ENCODE data around the gene ANKS3. TPM values are rescaled to one million over a fixed set of nuclear protein-coding genes. Genes with fewer than 3 reads are reported as not detected.

ANKS3 gene
- total RNA-seq, 1 donor from 2014 or later: 28.6 TPM

DNA sequence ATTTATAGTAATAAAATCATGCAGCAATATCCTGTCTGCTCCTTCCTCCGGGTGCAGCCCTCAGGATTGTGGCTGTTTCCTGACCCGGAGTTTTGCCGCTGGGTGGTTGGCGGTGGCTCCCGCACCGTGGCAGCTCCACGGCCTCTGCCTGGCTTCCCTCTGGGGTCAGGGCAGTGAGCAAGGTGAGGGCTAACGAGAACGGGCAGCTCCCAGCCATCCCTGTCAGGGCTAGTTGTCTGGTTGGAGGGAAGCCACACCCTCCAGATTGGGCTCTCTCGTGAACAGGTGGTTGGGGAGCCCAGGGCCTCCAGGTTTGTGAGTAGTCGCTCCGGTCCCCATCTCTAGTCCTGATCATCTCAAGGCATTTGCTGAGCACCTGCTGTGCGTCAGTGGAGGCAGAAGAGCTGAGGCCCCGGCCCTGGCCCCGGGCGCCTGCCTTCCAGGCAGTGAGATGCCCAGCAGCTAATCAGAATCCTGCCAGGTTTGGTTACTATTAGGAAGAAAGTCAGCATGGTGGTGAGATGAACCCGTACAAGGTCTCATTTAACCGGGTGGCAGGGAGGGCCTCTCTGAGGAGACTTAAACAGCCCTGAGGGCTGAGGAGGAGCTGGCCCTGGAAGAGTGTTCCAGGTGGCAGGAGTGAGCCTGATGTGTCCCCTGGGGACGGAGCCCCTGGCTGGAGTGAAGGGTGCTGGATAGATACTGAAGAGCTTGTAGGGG lies 43.0 kb downstream of the ANKS3 start:
- no peak for DNase-seq (ENCODE audit: low read depth)
- Histone ChIP-seq H3K27me3 (ENCODE audit: control insufficient read depth, insufficient read depth, low read length) (no peaks in the 10 kb centered on the region), H3K4me3 (ENCODE audit: low read depth, low read length) (no peak overlapping the region), H3K36me3 (ENCODE audit: control insufficient read depth, insufficient read depth, low read length) (peaks cover 3% of the 10 kb centered on the region)
- TF ChIP-seq, protein P1, sequence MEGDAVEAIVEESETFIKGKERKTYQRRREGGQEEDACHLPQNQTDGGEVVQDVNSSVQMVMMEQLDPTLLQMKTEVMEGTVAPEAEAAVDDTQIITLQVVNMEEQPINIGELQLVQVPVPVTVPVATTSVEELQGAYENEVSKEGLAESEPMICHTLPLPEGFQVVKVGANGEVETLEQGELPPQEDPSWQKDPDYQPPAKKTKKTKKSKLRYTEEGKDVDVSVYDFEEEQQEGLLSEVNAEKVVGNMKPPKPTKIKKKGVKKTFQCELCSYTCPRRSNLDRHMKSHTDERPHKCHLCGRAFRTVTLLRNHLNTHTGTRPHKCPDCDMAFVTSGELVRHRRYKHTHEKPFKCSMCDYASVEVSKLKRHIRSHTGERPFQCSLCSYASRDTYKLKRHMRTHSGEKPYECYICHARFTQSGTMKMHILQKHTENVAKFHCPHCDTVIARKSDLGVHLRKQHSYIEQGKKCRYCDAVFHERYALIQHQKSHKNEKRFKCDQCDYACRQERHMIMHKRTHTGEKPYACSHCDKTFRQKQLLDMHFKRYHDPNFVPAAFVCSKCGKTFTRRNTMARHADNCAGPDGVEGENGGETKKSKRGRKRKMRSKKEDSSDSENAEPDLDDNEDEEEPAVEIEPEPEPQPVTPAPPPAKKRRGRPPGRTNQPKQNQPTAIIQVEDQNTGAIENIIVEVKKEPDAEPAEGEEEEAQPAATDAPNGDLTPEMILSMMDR (IDR thresholded peaks at IDR 0.05; ENCODE audit: insufficient read depth, low read length, poor library complexity, severe bottlenecking): no peak

DNA sequence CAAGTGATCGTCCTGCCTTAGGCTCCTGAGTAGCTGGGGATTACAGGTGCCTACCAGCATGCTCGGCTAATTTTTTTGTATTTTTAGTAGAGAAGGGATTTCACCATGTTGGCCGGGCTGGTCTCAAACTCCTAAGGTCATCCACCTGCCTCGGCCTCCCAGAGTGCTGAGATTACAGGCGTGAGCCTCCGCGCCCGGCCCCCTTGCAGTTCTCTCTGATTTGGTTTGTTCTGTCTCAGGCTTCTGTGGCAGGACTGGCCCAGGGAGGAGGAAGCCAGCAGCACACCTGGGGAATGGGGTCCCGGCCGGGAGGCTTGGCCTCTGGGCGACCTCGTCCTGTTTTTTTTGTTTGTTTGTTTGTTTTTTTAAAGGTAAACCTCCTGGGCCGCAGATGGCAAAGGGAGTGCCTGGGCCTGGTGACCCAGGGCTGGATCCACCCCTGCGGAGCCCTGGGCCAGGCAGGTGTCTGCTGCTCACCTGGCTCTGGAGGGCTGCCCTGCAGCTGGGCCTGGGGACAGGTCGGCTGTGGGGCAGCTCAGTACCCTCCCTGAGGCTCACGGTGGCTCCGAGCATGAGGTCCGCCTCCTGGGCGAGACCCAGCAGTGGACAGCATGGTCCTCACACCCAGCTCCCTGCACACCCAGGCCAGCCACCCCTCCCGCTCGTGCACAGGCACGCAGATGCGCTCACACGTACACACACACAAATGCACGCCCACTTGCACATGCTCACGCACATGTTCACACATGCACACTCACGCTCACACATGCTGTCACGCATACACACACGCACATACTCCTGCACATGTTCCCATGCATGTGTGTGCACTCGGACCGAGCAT lies 44.0 kb downstream of the ANKS3 start:
- TF ChIP-seq, protein P1 (IDR thresholded peaks at IDR 0.05; ENCODE audit: insufficient read depth, low read length, poor library complexity, severe bottlenecking): no peak
- Histone ChIP-seq H3K4me3 (ENCODE audit: low read depth, low read length) (no peak overlapping the region), H3K27me3 (ENCODE audit: control insufficient read depth, insufficient read depth, low read length) (no peaks in the 10 kb centered on the region), H3K36me3 (ENCODE audit: control insufficient read depth, insufficient read depth, low read length) (peaks cover 6% of the 10 kb centered on the region)
- no peak for DNase-seq (ENCODE audit: low read depth)

DNA sequence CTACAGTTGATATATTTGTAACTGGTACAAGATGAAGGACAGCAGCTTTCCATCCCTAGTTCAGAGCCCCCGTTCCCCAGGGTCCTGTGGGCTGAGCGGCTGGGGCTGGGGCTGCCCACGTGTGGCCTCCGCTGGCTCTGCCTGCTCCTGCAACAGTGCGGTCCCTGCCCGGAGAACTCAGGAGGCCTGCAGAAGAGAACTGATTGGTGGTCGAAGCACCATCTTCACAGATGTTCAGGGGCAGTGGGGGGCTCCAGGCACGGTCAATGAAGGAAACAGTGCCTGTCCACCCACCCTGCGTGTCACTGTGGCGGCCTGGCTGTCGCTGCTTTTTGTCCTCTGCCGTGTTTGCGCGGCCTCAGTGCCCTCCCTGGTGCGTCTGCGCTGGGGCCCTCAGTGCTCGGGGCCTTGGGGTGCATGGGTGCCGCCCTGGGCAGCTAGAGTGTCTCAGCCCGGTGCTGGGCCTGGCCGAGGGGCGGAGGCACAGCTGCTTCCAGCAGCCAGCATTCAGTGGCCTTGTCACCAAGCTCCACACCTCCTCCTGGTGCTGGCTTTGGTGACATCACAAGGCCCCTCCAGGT lies 44.9 kb downstream of the ANKS3 start:
- Histone ChIP-seq H3K4me3 (ENCODE audit: low read depth, low read length) (no peak overlapping the region), H3K27me3 (ENCODE audit: control insufficient read depth, insufficient read depth, low read length) (no peaks in the 10 kb centered on the region), H3K36me3 (ENCODE audit: control insufficient read depth, insufficient read depth, low read length) (peaks cover 6% of the 10 kb centered on the region)
- no peak for DNase-seq (ENCODE audit: low read depth)
- TF ChIP-seq, protein P1 (IDR thresholded peaks at IDR 0.05; ENCODE audit: insufficient read depth, low read length, poor library complexity, severe bottlenecking): no peak

DNA sequence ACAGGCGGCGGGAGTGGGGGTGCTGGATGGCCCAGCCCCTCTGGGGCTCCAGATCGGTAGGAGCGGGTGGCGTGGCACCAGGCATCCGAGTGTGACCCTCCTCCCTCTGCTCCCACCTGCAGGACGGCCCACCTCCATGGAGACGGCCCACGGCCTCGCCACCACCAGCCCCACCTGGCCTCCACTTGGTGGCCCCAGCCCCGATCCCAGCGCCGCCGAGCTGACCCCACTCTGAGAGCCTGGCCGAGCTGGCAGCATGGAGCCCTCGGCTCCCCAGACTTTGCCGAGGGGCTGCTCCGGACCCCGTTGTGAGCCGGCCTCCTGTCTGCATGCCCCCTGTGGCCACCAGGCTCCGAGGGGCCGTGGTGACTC lies 45.4 kb downstream of the ANKS3 start:
- Histone ChIP-seq H3K4me3 (ENCODE audit: low read depth, low read length) (no peak overlapping the region), H3K36me3 (ENCODE audit: control insufficient read depth, insufficient read depth, low read length) (peaks cover 7% of the 10 kb centered on the region), H3K27me3 (ENCODE audit: control insufficient read depth, insufficient read depth, low read length) (no peaks in the 10 kb centered on the region)
- no peak for DNase-seq (ENCODE audit: low read depth)
- TF ChIP-seq, protein P1 (IDR thresholded peaks at IDR 0.05; ENCODE audit: insufficient read depth, low read length, poor library complexity, severe bottlenecking): no peak

DNA sequence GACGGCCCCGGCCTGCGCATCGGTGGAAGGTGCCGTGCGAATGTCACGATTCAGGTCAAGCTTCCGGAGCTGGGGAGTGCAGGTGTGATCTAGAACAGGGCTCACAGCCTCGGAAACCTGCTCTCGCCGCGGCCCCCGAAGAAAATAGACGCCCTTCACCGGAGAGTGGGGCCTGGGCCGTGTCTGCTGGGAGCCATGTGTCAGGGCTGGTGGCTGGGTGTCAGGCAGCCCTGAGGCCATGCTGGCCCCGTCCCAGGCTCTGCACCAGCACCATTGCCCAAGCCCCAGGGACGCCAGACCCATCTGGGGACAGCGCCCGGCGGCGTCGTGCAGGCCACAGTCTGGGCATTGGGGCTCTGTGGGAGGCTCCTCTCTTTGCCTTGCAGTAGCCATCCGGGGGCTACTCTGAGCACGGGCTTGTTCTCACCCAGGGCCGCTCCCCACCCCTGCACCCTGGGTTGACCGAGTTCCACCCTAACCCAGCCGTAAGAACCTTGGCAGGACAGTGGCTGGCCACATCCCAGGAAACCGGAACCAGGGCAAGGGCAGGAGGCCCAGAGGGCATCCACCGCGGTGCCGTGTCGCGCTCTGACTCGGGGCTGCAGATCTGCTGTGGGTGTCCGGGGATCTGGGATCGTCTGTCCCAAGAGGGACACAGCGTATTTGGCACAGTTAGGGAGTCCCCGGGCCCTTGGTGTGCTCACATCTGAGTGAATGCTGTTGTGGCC lies 46.0 kb downstream of the ANKS3 start:
- Histone ChIP-seq H3K27me3 (ENCODE audit: control insufficient read depth, insufficient read depth, low read length) (no peaks in the 10 kb centered on the region), H3K36me3 (ENCODE audit: control insufficient read depth, insufficient read depth, low read length) (peaks cover 7% of the 10 kb centered on the region), H3K4me3 (ENCODE audit: low read depth, low read length) (no peak overlapping the region)
- DNase-seq (ENCODE audit: low read depth): no peak
- TF ChIP-seq, protein P1 (IDR thresholded peaks at IDR 0.05; ENCODE audit: insufficient read depth, low read length, poor library complexity, severe bottlenecking): no peak

All from kidney epithelial cell (primary cell).